HG03432 (cell line): Measurements from ENCODE around the gene TEX54.
"Not testable (repeated sequence)": the region's sequence is repeated elsewhere in the genome, so short reads cannot be mapped to it uniquely, and the experiment has no call there.

Experiments
- ATAC-seq: cut with Tn5 transposase; IDR thresholded peaks from one replicate; pipeline ENCODE4 v1.9.1; 2021; ENCODE audit warnings: mild to moderate bottlenecking, moderate library complexity; ENCODE audit not compliant: unreplicated experiment

The TEX54 gene

GRCh38 chr11:62855571-62856332 is 23.1 kb upstream of the TEX54 start:
- peak; percentile 88 for ATAC-seq

DNA sequence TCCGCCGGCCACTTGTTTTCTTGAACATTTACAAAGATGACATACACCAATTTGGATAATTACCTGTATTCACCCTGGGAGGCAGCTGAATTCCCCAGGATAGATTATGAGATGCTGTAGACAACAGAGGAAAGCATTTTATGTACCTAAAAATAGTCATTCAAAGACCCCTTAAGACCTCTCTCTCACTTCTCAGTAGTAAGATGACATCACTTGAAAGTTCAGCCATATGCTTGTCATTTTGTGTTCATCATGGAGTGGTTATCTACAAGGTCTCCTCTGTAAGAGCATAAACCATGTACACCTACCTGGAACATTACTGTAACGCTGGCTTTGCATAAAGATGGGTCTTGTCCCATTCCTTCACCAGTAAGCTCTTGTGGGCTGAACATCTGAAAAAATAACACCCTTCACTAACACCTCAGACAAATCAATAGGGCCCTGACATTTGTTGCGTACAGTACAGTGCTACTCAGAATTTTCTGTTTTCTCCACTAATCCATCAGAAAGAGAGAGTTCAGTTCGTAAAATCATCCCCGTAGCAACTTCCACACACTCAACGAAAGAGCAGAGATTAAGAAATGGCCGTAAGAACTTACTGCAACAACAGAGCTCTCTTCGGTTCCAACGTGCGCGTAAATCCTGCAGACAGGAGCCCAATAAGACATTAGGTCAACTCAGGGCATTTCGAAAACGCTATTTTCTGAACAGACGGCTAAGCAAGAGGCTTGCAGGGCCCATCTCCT is 22.4 kb upstream of the TEX54 start:
- no peak for ATAC-seq

DNA sequence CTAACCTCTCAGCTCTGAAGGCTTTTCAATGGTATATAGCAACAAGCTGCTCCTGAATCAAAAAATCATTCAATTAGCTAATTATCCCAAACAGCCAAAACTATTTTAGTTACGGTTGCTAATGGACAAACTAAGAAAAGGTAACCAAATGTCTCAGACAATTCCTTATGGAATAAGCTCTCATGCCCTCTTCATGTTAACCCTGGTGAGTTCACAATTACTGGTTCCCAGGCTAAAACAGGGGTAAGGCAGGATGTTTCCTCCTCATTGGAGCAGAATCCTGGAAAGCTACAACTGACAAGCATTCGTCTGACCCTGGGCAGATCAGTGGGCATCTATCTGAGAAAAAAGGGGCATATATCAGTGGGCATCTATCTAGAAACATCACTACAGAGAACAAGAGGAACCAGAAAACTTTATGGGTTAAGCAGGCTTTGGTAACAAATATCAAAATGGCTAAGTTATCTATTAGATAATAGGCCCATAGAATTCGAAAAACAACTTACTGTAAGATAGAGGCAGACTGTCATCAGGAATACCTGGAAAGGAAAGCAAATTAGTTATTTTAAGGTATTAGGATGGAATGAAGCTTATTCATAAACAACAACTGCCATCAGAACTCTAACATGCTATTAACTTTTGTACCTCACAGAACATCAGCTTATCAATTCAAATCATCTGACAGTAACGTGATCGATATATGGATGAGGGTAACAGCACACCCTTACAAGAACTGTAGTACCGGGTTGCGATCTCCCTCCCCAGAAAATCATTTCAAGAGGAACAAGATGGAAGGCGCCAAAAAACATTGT is 21.6 kb upstream of the TEX54 start:
- no peak for ATAC-seq

DNA sequence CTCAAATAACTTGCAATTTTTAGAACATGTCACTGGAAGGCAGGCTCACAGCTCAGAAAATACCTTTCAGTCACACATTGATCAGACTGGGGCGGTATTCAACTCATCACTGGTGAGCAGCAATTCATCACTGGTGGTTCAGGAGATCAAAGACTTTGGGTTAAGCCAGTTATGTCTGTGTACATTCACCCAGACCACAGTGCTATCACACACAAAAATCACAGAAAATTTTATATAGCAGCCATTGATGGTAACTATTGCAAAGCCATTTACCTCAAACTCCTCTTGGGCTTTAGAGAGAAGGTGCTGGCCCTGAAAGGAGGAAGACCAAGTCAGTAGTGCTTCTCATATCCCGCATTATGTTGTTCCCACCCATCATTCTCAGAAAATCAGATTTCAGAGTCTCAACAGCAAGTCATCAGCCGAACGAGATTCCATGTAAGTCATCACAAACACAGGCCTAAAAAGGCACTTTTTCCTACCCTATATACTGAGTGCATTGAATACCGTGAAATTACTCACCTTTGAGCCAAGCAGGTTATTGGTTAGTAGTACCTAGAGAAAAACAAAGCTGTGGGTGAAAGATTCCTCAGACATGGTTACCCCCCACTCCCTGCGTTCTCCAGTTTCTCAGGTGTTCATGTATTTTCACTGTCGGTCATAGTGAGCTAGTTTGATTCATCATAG is 20.8 kb upstream of the TEX54 start:
- no peak for ATAC-seq

DNA sequence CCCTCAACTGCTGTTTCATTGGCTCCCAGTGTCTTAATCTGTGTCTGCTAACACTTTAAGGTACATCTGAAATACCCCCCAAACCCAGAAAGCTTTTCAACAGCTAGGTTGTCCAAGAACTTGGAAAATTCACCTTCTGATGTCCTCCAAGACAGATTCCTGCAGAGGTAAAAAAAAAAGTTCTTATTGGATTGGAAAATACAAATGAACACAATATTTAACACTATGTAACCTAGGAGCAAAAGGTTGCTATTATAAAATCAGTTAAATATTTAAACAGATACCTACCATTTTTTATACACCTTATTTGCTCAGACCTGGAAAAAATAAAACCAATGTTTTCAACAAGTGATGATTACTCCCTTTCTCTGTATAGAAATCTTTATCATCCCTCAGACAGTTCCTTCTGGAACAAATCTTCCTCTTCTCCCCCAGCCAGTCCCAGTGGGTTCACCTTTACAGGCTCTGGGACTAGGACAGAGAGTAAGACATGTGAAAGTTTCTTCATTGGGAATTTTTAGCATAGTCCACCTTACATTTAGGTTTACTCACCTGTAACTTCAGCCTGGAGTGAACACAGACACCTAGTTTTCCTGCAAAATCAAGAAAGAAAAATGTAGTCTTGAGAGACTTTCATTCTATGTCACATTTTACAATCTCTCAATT is 20.0 kb upstream of the TEX54 start:
- no peak for ATAC-seq

DNA sequence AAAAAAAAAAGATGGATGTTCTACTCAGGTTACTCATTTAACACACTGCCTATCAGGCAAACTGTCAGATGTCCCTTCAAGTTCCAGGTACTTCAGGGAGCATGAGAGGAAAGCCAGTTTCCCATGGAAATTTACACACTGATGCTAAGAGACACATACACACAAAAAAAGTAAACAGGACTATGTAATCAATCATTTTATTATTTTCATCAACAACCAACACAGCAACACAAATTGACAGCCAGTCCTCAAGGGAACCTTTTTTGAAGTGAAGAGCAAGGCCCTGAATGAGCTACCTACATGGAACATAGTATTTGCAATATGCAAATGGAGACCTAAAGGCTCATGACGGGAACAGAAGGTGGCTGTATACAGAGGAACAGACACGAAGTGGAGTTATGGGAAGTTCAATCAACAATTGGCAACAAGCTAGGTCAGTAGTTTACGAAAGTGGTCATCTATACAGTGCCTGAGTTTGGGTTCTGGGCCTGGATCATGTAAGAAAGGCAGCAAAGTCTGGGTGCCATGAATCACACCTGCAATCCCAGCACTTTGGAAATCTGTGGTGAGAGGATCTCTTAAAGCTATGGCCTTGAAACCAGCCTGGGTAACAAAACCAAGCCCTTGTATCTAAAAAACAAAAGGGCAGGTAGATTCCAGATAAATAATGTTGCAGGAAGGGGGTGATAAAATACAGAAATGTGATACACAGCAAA is 19.3 kb upstream of the TEX54 start:
- ATAC-seq, result no peak

DNA sequence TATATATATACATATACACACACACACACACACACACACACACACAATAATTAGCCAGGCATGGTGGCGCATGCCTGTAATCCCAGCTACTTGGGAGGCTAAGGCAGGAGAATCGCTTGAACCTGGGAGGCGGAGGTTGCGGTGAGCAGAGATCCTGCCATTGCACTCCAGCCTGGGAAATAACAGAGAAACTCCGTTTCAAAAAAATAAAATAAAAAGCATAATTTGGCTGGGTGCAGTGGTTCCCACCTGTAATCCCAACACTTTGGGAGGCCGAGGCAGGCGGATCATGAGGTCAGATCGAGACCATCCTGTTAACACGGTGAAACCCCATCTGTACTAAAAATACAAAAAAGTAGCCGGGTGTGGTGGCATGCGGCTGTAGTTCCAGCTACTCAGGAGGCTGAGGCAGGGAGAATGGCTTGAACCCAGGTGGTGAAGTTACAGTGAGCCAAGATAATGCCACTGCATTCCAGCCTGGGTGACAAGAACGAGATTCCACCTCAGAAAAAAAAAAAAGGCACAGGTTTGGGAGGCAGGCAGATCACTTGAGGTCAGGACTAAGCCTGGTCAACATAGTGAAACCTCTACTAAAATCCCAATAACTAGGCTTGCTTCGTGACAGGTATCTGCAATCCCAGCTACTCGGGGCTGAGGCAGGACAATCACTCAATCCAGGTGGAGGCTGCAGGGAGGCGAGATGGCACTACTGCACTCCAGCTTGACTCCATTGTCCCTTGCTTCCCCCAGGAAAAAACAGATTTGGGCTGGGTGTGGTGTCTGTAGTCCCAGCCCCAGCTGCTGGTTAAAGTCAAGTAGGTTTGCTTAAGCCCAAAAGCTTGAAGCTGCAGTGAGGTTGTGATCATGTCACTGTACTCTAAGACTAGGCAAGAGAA is 18.5 kb upstream of the TEX54 start:
- no peak for ATAC-seq

DNA sequence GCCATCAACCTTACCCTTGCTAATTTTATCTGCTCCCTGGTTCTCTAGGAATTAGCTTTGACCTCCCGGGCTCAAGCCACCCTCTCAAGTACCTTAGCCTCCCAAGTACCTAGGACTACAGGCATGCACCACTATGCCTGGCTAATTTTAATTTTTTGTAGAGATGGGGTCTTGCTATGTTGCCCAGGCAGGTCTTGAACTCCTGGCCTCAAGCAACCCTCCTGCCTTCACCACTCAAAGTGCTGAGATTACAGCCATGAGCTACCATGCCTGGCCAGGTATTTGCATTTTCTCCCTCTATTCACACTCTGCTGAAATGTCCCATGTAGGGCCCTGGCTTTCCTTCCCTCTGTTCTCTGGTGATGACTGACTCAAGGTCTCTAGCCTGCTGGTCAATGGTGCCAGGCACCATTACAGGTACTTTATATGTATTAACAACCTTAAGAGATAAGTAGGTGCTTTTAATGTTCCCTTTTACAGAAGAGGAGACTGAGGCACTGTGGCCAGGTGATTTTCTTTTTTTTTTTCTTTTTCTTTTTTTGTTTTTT is 15.2 kb upstream of the TEX54 start:
- no peak for ATAC-seq

- ATAC-seq, result no peak
Measured at GRCh38 chr11:62846177-62846576, 13.5 kb upstream of the TEX54 start.

DNA sequence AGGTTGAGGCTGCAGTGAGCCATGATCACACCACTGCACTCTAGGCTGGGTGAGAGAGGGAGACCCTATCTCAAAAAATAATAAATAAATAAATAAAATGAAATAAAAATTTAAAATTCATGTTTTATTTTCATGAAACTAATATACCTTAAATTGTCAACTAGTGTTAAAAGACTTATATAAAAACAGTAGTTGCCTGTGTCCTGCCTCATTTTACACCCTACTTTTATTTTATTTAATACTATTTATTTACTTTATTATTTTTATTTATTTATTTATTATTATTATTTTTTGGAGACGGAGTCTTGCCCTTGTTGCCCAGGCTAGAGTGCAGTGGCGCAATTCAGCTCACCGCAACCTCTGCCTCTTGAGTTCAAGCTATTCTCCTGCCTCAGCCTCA is 11.5 kb upstream of the TEX54 start:
- no peak for ATAC-seq

DNA sequence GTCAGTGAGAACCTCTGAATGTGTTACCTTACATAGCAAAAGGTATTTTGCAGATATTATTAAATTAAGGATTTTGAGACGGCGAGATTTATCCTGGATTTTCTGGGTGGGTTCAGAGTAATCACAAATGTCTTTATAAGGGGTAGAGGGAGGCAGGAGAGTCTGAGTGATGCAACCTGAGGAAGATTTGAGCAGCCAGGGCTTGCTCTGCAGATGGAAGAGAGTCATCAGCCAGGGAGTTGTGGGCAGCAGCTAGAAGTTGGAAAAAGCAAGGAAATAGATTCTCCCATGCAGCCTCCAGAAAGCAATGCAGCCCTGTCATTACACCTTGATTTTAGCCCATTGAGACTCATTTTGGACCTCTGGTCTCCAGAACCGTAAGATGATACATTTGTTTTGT is 10.8 kb upstream of the TEX54 start:
- no peak for ATAC-seq

GRCh38 chr11:62842891-62843290 is 10.2 kb upstream of the TEX54 start:
- ATAC-seq, result not testable (repeated sequence)

GRCh38 chr11:62842171-62842741 is 9.6 kb upstream of the TEX54 start:
- no peak for ATAC-seq

DNA sequence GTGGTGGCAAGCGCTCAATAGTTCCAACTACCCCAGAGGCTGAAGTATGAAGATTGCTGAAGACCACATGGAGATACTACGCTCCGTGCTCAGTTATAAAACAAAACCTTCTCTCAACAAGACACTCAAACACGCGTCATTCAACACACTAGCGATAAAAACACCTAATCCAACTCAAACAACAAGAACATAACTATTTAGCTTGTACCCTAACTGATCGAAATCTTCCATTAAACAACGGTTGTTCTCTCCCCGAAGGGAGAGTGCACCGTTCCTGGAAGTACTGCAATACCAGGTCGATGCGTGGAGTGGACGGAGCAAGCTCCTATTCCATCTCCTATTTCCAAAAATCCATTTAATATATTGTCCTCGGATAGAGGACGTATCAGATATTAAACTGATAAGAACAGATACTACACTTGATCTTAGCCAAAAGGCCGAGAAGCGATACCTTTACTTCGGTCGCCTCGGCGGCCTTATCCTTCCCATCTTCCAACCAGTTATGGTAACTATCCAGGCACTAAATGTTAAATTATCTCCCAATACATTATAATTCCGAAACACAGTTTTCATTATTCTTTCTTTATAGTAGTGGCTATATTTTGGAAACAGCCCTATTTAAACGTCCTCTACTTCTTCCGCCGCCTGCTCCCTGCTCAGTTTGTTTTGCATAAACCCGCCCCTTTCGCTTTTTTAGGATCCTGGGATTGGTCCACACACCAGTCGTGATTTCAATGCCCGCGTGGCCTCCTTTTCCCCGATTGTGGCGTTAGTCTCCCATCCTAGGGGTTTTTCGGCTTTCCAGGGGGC is 8.9 kb upstream of the TEX54 start:
- ATAC-seq, result peak; percentile 60

DNA sequence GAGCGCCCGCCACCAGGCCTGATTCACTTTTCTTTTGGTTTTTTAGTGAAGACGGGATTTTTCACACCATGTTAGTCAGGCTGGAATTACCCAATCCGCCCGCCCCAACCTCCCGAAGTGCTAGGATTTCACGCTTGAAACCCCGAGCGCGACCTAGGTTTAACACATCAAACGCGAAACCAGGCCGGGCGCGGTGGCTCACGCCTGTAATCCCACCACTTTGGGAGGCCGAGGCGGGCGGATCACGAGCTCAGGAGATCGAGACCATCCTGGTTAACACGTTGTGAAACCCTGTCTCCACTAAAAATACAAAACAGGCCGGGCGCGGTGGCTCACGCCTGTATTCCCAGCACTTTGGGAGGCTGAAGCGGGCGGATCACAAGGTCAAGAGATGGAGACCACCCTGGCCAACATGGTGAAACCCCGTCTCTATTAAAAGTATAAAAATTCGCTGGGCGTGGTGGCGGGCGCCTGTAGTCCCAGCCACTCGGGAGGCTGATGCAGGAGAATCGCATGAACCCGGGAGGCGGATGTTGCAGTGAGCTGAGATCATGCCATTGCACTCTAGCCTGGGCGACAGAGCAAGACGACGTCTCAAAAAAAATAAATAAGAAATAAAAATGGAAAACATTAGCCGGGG is 8.2 kb upstream of the TEX54 start:
- ATAC-seq, result peak; percentile 1

DNA sequence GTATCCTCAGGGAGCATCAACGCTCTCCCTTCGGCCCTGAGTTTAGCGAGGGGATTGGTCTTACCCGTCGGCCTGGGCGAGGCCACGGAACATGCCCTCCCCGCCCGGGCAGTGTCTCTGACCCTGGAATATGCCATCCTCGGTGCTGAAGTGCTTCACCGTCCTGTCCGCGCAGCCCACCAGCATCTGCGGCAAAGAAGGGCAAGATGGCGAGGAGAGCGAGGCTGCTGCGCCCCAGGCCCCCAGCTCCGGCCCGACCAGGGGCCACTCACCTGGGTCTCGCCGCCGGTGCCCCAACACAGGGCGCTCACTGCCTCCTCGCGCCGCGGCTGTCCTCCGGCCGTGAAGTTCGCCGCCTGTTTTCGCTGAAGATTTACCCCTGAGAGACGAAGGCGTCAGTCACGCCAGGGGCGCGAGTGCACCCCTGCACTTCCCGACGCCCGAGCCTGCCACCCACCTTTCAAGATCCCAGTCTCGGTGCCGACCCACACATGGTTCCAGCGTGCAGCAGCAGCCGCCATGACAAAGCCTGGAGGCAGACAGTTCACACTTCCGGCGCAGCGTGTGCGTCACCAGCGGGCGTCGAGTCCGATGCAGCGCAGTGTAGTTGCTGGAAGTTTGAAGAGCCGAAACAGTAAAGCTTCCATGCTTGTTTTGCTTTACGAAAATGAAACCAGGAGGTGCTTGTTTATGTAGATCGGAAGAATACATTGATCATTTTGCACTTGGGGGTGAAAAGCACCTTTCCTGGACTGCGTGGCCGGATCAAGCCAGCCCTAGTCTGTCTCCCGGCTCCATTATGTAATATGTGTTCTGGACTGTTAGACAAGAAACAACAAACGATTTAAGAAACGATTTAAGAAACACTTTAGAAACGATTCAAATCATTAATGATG is 6.7 kb upstream of the TEX54 start, which contains the start of gene WDR74:
WDR74 (minus strand) TSS at position 541 of the 896 bp plus-strand sequence; CDS start at position 521, 20 bp downstream.
- peak; percentile 47 for ATAC-seq
